Measurements from ENCODE around the gene INVS.

The INVS gene

GRCh38 chr9:100098887-100099721 is at the start of gene INVS, which contains the start of gene ERP44:
Gene INVS (plus strand): TSS chr9:100099243. CDS start chr9:100104522, 5,279 bp downstream.
Gene ERP44 (minus strand): TSS chr9:100099000. CDS start chr9:100098840, 160 bp downstream.
- H3K4me3 Mint-ChIP-seq: peak within 1 kb of the TSS; percentile 97 to 99 (median 98)
- no peaks in the 10 kb centered on the region for H3K9me3 Mint-ChIP-seq
- TF ChIP-seq CTCF (IDR thresholded peaks at IDR 0.05; ENCODE audit: unreplicated experiment in 3 of 3): no peak
- peaks cover 11% of the 10 kb centered on the region for H3K36me3 Mint-ChIP-seq (ENCODE audit: low read depth)
- H3K27me3 Mint-ChIP-seq (ENCODE audit: low read depth): no peaks in the 10 kb centered on the region
- H3K27ac Mint-ChIP-seq: peak within 1 kb of the TSS; percentile 94 to 97 (median 95)
- H3K4me1 Mint-ChIP-seq: peaks cover 23% of the 10 kb centered on the region

- TF ChIP-seq CTCF (IDR thresholded peaks at IDR 0.05; ENCODE audit: unreplicated experiment in 3 of 3): no peak
- Mint-ChIP-seq H3K4me3 (no peak overlapping the region), H3K4me1 (no peaks in the 10 kb centered on the region), H3K36me3 (ENCODE audit: low read depth) (peaks cover 50% of the 10 kb centered on the region), H3K9me3 (peaks cover 19% of the 10 kb centered on the region), H3K27ac (no peak overlapping the region), H3K27me3 (ENCODE audit: low read depth) (no peaks in the 10 kb centered on the region)
Observed at GRCh38 chr9:100049551-100049950, 49.5 kb upstream of the INVS start.

- no peak overlapping the region for H3K27ac Mint-ChIP-seq
Observed at GRCh38 chr9:100052375-100052774, 46.7 kb upstream of the INVS start.

GRCh38 chr9:100056561-100056960 is 42.5 kb upstream of the INVS start:
- H3K27me3 Mint-ChIP-seq (ENCODE audit: low read depth): no peaks in the 10 kb centered on the region
- peaks cover 21% of the 10 kb centered on the region for H3K36me3 Mint-ChIP-seq (ENCODE audit: low read depth)
- TF ChIP-seq CTCF (IDR thresholded peaks at IDR 0.05; ENCODE audit: unreplicated experiment in 3 of 3): no peak
- H3K4me1 Mint-ChIP-seq: no peaks in the 10 kb centered on the region
- no peak overlapping the region for H3K4me3 Mint-ChIP-seq
- no peak overlapping the region for H3K27ac Mint-ChIP-seq
- H3K9me3 Mint-ChIP-seq: no peaks in the 10 kb centered on the region

More at GRCh38 chr9:100052375-100052774, 46.7 kb upstream of the INVS start:
- H3K4me1 Mint-ChIP-seq: no peaks in the 10 kb centered on the region
- H3K36me3 Mint-ChIP-seq (ENCODE audit: low read depth): peaks cover 29% of the 10 kb centered on the region
- no peak for TF ChIP-seq CTCF (IDR thresholded peaks at IDR 0.05; ENCODE audit: unreplicated experiment in 3 of 3)
- no peak overlapping the region for H3K4me3 Mint-ChIP-seq
- H3K27me3 Mint-ChIP-seq (ENCODE audit: low read depth): no peaks in the 10 kb centered on the region
- H3K9me3 Mint-ChIP-seq: peaks cover 2% of the 10 kb centered on the region

- Mint-ChIP-seq H3K4me1 (no peaks in the 10 kb centered on the region), H3K36me3 (ENCODE audit: low read depth) (peaks cover 20% of the 10 kb centered on the region), H3K27me3 (ENCODE audit: low read depth) (no peaks in the 10 kb centered on the region), H3K9me3 (no peaks in the 10 kb centered on the region), H3K4me3 (no peak overlapping the region), H3K27ac (no peak overlapping the region)
- TF ChIP-seq CTCF (IDR thresholded peaks at IDR 0.05; ENCODE audit: unreplicated experiment in 3 of 3): no peak
Observed at GRCh38 chr9:100057624-100058023, 41.4 kb upstream of the INVS start.
